Naive thymus-derived CD8-positive, alpha-beta T cell (primary cell): ENCODE data around the gene NCK2. TPM values are rescaled to one million over a fixed set of nuclear protein-coding genes. Genes with fewer than 3 reads are reported as not detected.

Experiments used
- ATAC-seq, 2 donors: fragments of 150-1000 bp; cut with Tn5 transposase in 1 of 2; sonication (Bioruptor Pico), chemical (Tn5 transposase) in 1 of 2; 1 replicate in 1 of 2; 2 replicates in 1 of 2; pipeline ENCODE4 v1.10.0; 2021; ENCODE audit warnings: mild to moderate bottlenecking in 2 of 2, moderate library complexity in 2 of 2
- POLR2A ChIA-PET: fragments of 350-600 bp; sonication (Branson Sonifier 250); formaldehyde crosslinking; loops from one replicate; lab custom pipeline; 2021; ENCODE audit warnings: antibody characterized with exemption; lab: Charles Lee
- DNase-seq, 10 donors: peaks; one replicate each; pipeline versions ENCODE4 v3.0.0 to v3.0.0-alpha.2; 2020 to 2022
- H3K27ac Mint-ChIP-seq, 10 donors: one replicate each; pipeline ENCODE4 v1.8.0; 2020 to 2022; ENCODE audit warnings: mild to moderate bottlenecking in 10 of 10, mixed read lengths in 10 of 10, moderate library complexity in 4 of 10, inconsistent platforms in 1 of 10
- H3K27me3 Mint-ChIP-seq, 5 donors: one replicate each; pipeline ENCODE4 v1.8.0; 2021 to 2022; ENCODE audit warnings: mixed read lengths in 5 of 5
- H3K36me3 Mint-ChIP-seq, 3 donors: one replicate each; pipeline ENCODE4 v1.8.0; 2020 to 2022; ENCODE audit warnings: mixed read lengths in 3 of 3, mild to moderate bottlenecking in 2 of 3, inconsistent platforms in 1 of 3
- H3K4me1 Mint-ChIP-seq, 4 donors: one replicate each; pipeline ENCODE4 v1.8.0; 2021 to 2022; ENCODE audit warnings: mixed read lengths in 4 of 4
- H3K4me3 Mint-ChIP-seq, 10 donors: one replicate each; pipeline ENCODE4 v1.8.0; 2020 to 2022; ENCODE audit warnings: mild to moderate bottlenecking in 10 of 10, mixed read lengths in 10 of 10, moderate library complexity in 6 of 10, inconsistent platforms in 1 of 10
- H3K9me3 Mint-ChIP-seq, 9 donors: one replicate each; pipeline ENCODE4 v1.8.0; 2020 to 2022; ENCODE audit warnings: mixed read lengths in 9 of 9, mild to moderate bottlenecking in 3 of 9, inconsistent platforms in 1 of 9, moderate library complexity in 1 of 9
- polyA plus RNA-seq, 3 donors: library from polyadenylated mRNA; unstranded; fragments of 300-500 nt; fragmentation: Illumina TruSeq; gene quantifications; one replicate each; pipeline ENCODE4 v1.2.3, GENCODE V29; 2021
- total RNA-seq, 8 experiments: library from RNA in 2 of 8; stranded (reverse) in 2 of 8; gene quantifications; one replicate each; pipeline ENCODE4 v1.2.3 and lab custom pipeline; 2021 to 2026

Gene NCK2
- total and polyA plus RNA-seq, 5 experiments from 2014 or later, result 36.6 to 124 (median 110) TPM

- no peak for ATAC-seq
- H3K27me3 Mint-ChIP-seq, result no peaks in the 10 kb centered on the region
- peaks cover 0 to 10% (median 5%) of the 10 kb centered on the region in 9 donors for H3K9me3 Mint-ChIP-seq
- peaks cover 0 to 5% (median 0%) of the 10 kb centered on the region in 3 donors for H3K36me3 Mint-ChIP-seq
- DNase-seq, result no peak
- H3K27ac Mint-ChIP-seq, result peak overlapping the region in 2 of 10 donors; percentile 4 to 43
- peaks cover 0 to 21% (median 8%) of the 10 kb centered on the region in 4 donors for H3K4me1 Mint-ChIP-seq
- H3K4me3 Mint-ChIP-seq, result no peak overlapping the region
- POLR2A ChIA-PET, result interaction anchor here (0.6 to 1.1 kb wide), 3 partner anchors 19 to 25 kb away, joined by 3 to 4 read pairs (median 4); no protein-coding TSS in a partner anchor
These were observed 21.9 kb upstream of the NCK2 start for GRCh38 chr2:105722726-105723297.

GRCh38 chr2:105723431-105723830, 21.3 kb upstream of the NCK2 start:
- Mint-ChIP-seq H3K27ac (no peak overlapping the region), H3K27me3 (no peaks in the 10 kb centered on the region), H3K36me3 (peaks cover 0 to 5% (median 0%) of the 10 kb centered on the region in 3 donors), H3K9me3 (peaks cover 0 to 10% (median 5%) of the 10 kb centered on the region in 9 donors), H3K4me1 (peaks cover 0 to 21% (median 8%) of the 10 kb centered on the region in 4 donors), H3K4me3 (no peak overlapping the region)
- POLR2A ChIA-PET, result interaction anchor here (1.0 kb wide), 1 partner anchor 20 kb away, joined by 4 read pairs; no protein-coding TSS in a partner anchor
- no peak for DNase-seq
- no peak for ATAC-seq

- H3K9me3 Mint-ChIP-seq, result peaks cover 0 to 10% (median 7%) of the 10 kb centered on the region in 9 donors
- H3K27ac Mint-ChIP-seq, result no peak overlapping the region
- H3K4me1 Mint-ChIP-seq, result peaks cover 0 to 16% (median 7%) of the 10 kb centered on the region in 4 donors
- no peak for ATAC-seq
- DNase-seq, result no peak
- POLR2A ChIA-PET, result interaction anchor here (0.8 to 1.0 kb wide), 2 partner anchors 14 to 20 kb away, joined by 3 read pairs; no protein-coding TSS in a partner anchor
- no peaks in the 10 kb centered on the region for H3K27me3 Mint-ChIP-seq
- H3K4me3 Mint-ChIP-seq, result no peak overlapping the region
- peaks cover 0 to 5% (median 2%) of the 10 kb centered on the region in 3 donors for H3K36me3 Mint-ChIP-seq
These were observed 19.3 kb upstream of the NCK2 start for GRCh38 chr2:105725388-105725787.

GRCh38 chr2:105730170-105730569, 14.5 kb upstream of the NCK2 start:
- no peaks in the 10 kb centered on the region for H3K27me3 Mint-ChIP-seq
- H3K27ac Mint-ChIP-seq, result no peak overlapping the region
- ATAC-seq, result no peak
- POLR2A ChIA-PET, result no interaction called here
- H3K9me3 Mint-ChIP-seq, result peaks cover 0 to 12% (median 7%) of the 10 kb centered on the region in 9 donors
- H3K4me1 Mint-ChIP-seq, result peaks cover 20 to 47% (median 30%) of the 10 kb centered on the region in 4 donors
- DNase-seq, result no peak
- H3K4me3 Mint-ChIP-seq, result no peak overlapping the region
- H3K36me3 Mint-ChIP-seq, result peaks cover 0 to 5% (median 2%) of the 10 kb centered on the region in 3 donors

GRCh38 chr2:105731511-105731910, 13.2 kb upstream of the NCK2 start:
- Mint-ChIP-seq H3K36me3 (peaks cover 0 to 5% (median 2%) of the 10 kb centered on the region in 3 donors), H3K9me3 (peaks cover 0 to 9% (median 6%) of the 10 kb centered on the region in 9 donors), H3K27me3 (no peaks in the 10 kb centered on the region), H3K4me3 (no peak overlapping the region), H3K27ac (peak overlapping the region in 2 of 10 donors; percentile 5 to 35), H3K4me1 (peaks cover 23 to 53% (median 39%) of the 10 kb centered on the region in 4 donors)
- DNase-seq (no peak), ATAC-seq (no peak)
- POLR2A ChIA-PET, result interaction anchor here (1.1 kb wide), 1 partner anchor 48 kb away, joined by 3 read pairs; no protein-coding TSS in a partner anchor

- peaks cover 23 to 55% (median 36%) of the 10 kb centered on the region in 4 donors for H3K4me1 Mint-ChIP-seq
- peaks cover 0 to 2% (median 0%) of the 10 kb centered on the region in 3 donors for H3K36me3 Mint-ChIP-seq
- ATAC-seq (no peak), DNase-seq (no peak)
- peak overlapping the region in 1 of 10 donors; percentile 63 for H3K27ac Mint-ChIP-seq
- no peaks in the 10 kb centered on the region for H3K27me3 Mint-ChIP-seq
- no peak overlapping the region for H3K4me3 Mint-ChIP-seq
- H3K9me3 Mint-ChIP-seq, result peaks cover 0 to 5% (median 0%) of the 10 kb centered on the region in 9 donors
- POLR2A ChIA-PET, result no interaction called here
These were observed 12.6 kb upstream of the NCK2 start for GRCh38 chr2:105732101-105732500.

GRCh38 chr2:105732955-105733607, 11.6 kb upstream of the NCK2 start:
- no peak for ATAC-seq
- peak overlapping the region in 5 of 10 donors; percentile 26 to 99 (median 38) for H3K27ac Mint-ChIP-seq
- peaks cover 0 to 2% (median 0%) of the 10 kb centered on the region in 3 donors for H3K36me3 Mint-ChIP-seq
- no peaks in the 10 kb centered on the region for H3K27me3 Mint-ChIP-seq
- peaks cover 24 to 62% (median 41%) of the 10 kb centered on the region in 4 donors for H3K4me1 Mint-ChIP-seq
- peak overlapping the region in 2 of 10 donors; percentile 4 to 74 for H3K4me3 Mint-ChIP-seq
- DNase-seq, result no peak
- peaks cover 0 to 5% (median 0%) of the 10 kb centered on the region in 9 donors for H3K9me3 Mint-ChIP-seq
- POLR2A ChIA-PET, result interaction anchor here (0.9 kb wide), 1 partner anchor 14 kb away, joined by 3 read pairs; no protein-coding TSS in a partner anchor

- POLR2A ChIA-PET, result interaction anchor here (0.9 kb wide), 1 partner anchor 15 kb away, joined by 3 read pairs; no protein-coding TSS in a partner anchor
- Mint-ChIP-seq H3K27ac (peak overlapping the region in 3 of 10 donors; percentile 58 to 99 (median 76)), H3K27me3 (no peaks in the 10 kb centered on the region), H3K4me1 (peaks cover 26 to 70% (median 48%) of the 10 kb centered on the region in 4 donors), H3K4me3 (peak overlapping the region in 1 of 10 donors; percentile 0), H3K9me3 (peaks cover 0 to 5% (median 0%) of the 10 kb centered on the region in 9 donors), H3K36me3 (peaks cover 0 to 2% (median 0%) of the 10 kb centered on the region in 3 donors)
- no peak for DNase-seq
- no peak for ATAC-seq
These were observed 10.8 kb upstream of the NCK2 start for GRCh38 chr2:105733875-105734274.

GRCh38 chr2:105734762-105735538, 9.8 kb upstream of the NCK2 start:
- Mint-ChIP-seq H3K27ac (peak overlapping the region in 7 of 10 donors; percentile 18 to 99 (median 54)), H3K4me1 (peaks cover 36 to 78% (median 59%) of the 10 kb centered on the region in 4 donors), H3K27me3 (no peaks in the 10 kb centered on the region), H3K36me3 (peaks cover 0 to under 1% (median 0%) of the 10 kb centered on the region in 3 donors), H3K4me3 (peak overlapping the region in 4 of 10 donors; percentile 0 to 52 (median 24)), H3K9me3 (peaks cover 0 to 5% (median 0%) of the 10 kb centered on the region in 9 donors)
- POLR2A ChIA-PET, result no interaction called here
- ATAC-seq (no peak), DNase-seq (no peak)

- Mint-ChIP-seq H3K27me3 (no peaks in the 10 kb centered on the region), H3K4me3 (no peak overlapping the region), H3K27ac (peak overlapping the region in 4 of 10 donors; percentile 18 to 99 (median 52)), H3K36me3 (no peaks in the 10 kb centered on the region), H3K4me1 (peaks cover 44 to 88% (median 71%) of the 10 kb centered on the region in 4 donors), H3K9me3 (peaks cover 0 to 2% (median 0%) of the 10 kb centered on the region in 9 donors)
- POLR2A ChIA-PET, result no interaction called here
- DNase-seq, result no peak
- ATAC-seq, result no peak
These were observed 8.6 kb upstream of the NCK2 start for GRCh38 chr2:105736145-105736544.

- Mint-ChIP-seq H3K4me1 (peaks cover 48 to 89% (median 82%) of the 10 kb centered on the region in 4 donors), H3K27me3 (no peaks in the 10 kb centered on the region), H3K36me3 (no peaks in the 10 kb centered on the region), H3K4me3 (peak overlapping the region; percentile 64 to 89 (median 78)), H3K9me3 (peaks cover 0 to 10% (median 0%) of the 10 kb centered on the region in 9 donors), H3K27ac (peak overlapping the region; percentile 87 to 99 (median 96))
- POLR2A ChIA-PET, result interaction anchor here (0.7 to 1.6 kb wide), 14 partner anchors 8 to 357 kb away, joined by 3 to 9 read pairs (median 3); no protein-coding TSS in a partner anchor
- DNase-seq (peak in 2 of 10 donors; percentile 46 to 73), ATAC-seq (peak; percentile 82 to 88)
These were observed 6.6 kb upstream of the NCK2 start for GRCh38 chr2:105737980-105738657.
